ENCODE data around the gene KIAA0586.
A peak's percentile ranks its signal among the peaks of the same experiment; 100 is the strongest.
"Not testable (repeated sequence)": the region's sequence is repeated elsewhere in the genome, so short reads cannot be mapped to it uniquely, and the experiment has no call there.

The KIAA0586 gene

DNA sequence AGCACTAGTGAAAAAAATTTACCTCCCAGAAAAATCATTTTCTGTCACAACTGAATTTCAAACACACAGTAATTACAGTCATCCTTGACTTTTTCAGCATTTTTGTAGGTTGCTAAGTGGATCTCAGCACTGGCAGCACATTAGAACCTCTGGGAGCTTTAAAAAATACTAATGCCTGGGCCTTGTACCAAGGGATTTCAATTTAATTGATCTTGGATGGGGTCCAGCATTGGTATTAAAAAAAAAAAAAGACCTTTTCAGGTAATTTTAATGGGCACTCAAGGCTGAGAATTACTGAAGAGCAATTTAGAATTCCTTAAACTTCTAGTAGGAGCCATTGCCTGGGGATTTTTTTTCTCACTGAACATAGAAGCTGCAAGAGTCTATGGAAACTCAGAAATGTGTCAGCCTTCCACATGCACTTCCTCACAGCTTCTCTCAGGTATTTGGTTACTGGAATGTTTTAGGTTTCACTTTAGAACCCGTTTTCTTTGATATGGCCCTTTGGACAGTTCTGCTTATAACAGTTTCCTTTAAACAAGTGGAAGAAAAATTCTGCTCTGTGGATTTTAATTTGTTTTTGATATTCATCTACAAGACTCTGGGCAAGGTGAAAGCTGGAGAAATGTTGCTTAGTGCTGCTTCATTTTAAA is 121.7 kb downstream of the KIAA0586 start:
- no peak for DNase-seq (ENCODE audit: low read depth)

DNA sequence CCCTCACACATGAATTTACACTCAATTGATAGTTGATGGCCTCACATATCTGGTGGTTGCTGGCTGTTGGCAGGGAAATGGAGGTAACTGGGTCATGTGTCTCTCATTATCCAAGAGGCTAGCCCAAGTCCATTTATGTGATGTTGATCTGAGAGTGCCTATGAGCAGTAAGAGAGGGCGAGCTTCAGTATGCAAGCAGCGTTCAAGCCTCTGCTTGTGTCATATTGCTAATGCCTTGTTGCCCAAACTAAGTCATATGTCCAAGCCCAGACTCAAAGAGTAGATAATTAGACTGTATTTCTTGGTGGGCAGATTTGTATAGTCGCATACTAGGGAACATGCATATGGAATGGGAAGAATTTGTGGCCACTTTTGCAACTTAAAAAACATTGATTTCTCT is 126.4 kb downstream of the KIAA0586 start:
- no peak for DNase-seq (ENCODE audit: low read depth)

DNA sequence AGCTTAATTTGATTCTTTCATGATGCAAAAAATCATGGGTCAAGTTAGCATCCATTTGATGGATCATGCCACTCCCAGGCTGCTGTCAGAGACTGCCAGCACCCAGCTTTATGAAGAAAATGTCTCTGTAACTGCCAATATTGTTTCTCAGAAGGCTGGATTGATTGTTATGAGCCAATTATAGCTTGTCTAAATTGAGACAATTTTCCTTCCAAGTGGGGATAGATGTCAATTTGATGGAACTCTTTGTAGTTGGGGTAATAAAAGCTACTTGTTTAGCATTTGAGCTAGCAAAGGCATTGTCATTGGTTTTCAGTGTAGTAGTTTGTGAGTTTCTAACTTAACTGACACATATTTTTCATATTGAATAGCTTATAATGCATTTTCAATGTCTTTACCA is 128.1 kb downstream of the KIAA0586 start:
- DNase-seq (ENCODE audit: low read depth), result no peak

DNA sequence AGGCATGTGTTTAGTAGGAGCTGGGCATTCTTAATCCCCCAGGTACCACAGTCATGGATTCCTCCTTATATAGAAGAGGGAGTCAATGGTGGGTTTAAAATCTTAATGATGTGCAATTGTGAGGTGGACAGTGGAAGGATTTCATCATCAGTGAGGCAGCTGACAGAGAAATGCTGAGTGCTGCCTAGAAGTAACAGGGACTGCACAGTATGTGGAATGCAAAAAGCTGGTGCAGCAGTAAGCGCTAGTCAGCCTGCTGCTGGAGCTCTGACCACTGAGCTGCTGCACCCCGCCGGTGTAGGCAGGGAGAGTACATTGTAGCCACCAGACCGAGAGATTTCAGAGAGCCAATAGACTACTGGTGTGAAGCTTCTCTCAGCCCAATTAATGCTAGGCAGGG is 129.7 kb downstream of the KIAA0586 start:
- no peak for DNase-seq (ENCODE audit: low read depth)

GRCh38 chr14:58560208-58560607 is 132.7 kb downstream of the KIAA0586 start:
- DNase-seq (ENCODE audit: low read depth), result peak; percentile 58

DNA sequence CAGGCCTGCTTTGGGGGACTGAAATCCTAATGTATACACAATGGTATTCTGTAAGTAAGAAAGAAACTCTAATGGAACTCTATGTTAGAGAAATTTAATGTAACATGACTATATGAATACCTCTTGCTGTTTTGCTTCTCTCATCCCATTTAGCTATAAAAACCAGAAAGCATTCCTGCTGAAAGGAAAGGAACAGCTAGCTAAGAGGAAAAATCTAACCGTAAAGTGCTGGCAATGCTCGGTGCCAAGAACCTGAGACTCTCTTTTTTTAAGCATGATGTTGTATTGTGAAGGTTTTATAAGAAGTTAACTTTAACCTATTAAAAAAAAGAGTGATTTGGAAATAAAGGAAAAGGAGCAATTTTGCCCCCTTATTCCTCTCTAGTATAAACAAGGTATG is 134.6 kb downstream of the KIAA0586 start:
- no peak for DNase-seq (ENCODE audit: low read depth)

GRCh38 chr14:58563978-58564377 is 136.5 kb downstream of the KIAA0586 start:
- no peak for DNase-seq (ENCODE audit: low read depth)

DNA sequence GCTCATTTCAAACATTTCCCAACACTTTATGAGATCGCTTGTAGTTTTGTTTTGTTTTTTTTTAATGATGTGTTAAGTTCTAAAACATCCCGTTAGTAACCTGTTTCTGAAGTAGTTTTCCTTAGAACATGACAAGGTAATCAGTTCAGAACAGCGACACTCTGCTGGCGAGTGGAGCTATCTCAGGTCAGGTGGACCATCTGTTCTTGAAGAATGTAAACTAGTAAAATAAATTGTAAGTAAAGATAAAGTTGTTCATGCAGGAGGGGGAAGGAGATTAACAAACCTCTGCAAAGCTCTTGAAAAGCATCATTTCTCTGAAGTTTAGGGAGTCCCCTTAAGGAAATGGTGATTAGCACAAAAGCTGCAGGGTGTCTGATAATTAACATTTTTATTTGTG is 138.3 kb downstream of the KIAA0586 start:
- no peak for DNase-seq (ENCODE audit: low read depth)

GRCh38 chr14:58566979-58567378 is 139.5 kb downstream of the KIAA0586 start:
- no peak for DNase-seq (ENCODE audit: low read depth)

DNA sequence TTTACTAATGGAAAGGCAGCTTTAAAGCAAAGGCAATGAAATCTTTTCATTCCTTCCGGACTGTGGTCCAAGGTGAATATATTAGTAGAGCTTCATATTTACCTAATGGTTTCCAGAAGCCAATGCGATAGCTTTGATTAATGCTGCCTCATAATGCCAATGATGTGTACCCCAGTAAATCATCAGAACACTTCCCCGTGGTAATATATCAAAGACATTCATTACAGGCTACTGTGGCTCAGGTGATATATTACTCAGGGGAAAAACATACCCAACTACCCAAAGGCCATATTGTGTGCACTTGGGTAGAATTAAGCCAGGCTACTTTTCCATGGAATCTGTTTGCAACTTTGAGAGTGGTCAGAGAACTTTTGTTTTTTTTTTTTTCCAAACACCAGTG is 140.8 kb downstream of the KIAA0586 start:
- DNase-seq (ENCODE audit: low read depth), result no peak

DNA sequence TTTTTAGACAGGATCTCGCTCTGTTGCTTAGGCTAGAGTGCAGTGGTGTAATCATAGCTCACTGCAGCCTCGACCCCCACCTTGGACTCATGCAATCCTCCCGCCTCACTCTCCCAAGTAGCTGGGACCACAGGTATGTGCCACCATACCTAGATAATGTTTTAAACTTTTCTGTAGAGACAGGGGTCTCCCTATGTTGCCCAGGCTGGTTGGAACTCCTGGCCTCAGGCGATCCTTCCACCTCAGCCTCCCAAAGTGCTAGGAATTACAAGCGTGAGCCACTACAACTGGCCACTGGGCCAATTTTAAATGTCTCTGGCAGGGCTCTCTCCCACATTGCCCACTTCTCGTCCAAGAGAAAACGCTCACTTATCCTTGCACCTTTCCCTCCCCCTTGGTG is 143.7 kb downstream of the KIAA0586 start:
- DNase-seq (ENCODE audit: low read depth), result no peak

GRCh38 chr14:58571769-58572472 is 144.4 kb downstream of the KIAA0586 start:
- peak; percentile 53 for DNase-seq (ENCODE audit: low read depth)

DNA sequence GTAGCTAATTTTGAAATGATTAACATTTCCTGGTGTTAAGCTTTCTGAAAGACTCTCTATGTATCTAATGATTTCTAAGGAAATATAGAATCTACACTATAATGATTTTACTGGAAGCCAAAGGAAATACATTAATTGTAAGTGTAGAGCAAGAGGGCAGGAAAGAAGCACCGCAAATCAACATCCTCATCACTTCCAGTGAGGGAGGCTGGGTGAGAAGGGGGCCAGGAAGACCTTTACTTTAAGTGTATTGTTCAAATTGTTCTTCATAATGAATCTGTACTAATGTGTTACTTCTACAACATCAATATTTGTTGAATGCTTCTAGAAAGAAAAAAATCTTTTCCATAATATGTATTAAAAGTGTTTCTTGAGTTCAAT is 144.9 kb downstream of the KIAA0586 start:
- no peak for DNase-seq (ENCODE audit: low read depth)

- no peak for DNase-seq (ENCODE audit: low read depth)
Observed at GRCh38 chr14:58572863-58573262, 145.3 kb downstream of the KIAA0586 start.

- DNase-seq (ENCODE audit: low read depth), result peak; percentile 5
Observed at GRCh38 chr14:58574623-58575022, 147.1 kb downstream of the KIAA0586 start.

- DNase-seq (ENCODE audit: low read depth), result no peak
Observed at GRCh38 chr14:58575956-58576355, 148.4 kb downstream of the KIAA0586 start.

GRCh38 chr14:58580035-58580434 is 152.5 kb downstream of the KIAA0586 start:
- not testable (repeated sequence) for DNase-seq (ENCODE audit: low read depth)

DNA sequence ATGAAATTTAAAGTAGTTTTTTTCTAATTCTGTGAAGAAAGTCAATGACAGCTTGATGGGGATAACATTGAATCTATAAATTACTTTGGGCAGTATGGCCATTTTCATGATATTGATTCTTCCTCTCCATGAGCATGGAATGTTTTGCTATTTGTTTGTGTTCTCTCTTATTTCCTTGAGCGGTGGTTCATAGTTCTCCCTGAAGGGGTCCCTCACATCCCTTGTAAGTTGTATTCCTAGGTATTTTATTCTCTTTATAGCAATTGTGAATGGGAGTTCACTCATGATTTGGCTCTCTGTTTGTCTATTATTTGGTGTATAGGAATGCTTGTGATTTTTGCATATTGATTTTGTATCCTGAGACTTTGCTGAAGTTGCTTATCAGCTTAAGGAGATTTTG is 153.9 kb downstream of the KIAA0586 start:
- not testable (repeated sequence) for DNase-seq (ENCODE audit: low read depth)

GRCh38 chr14:58584383-58584782 is 156.9 kb downstream of the KIAA0586 start:
- no peak for DNase-seq (ENCODE audit: low read depth)

DNA sequence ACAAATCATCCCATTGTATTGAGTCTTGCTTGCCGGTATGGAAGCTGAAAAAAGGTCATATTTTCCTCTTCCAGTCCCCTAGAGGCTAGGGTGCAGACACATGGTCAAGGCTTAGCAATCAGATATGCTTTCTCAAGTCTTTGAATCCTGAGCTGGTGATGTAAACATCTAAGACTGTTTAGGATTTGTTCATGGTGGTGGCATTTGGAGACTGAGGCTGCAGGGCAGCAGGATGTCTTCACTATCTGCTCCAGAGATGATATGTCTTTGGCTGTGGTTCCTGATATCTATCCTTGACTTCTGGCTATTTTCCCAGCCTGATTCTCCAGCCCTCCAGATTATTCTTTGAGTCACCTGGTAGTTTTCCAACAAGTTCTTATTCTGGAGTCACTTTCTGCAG is 159.8 kb downstream of the KIAA0586 start:
- peak; percentile 18 for DNase-seq (ENCODE audit: low read depth)

GRCh38 chr14:58588321-58588720 is 160.8 kb downstream of the KIAA0586 start:
- DNase-seq (ENCODE audit: low read depth), result not testable (repeated sequence)

DNA sequence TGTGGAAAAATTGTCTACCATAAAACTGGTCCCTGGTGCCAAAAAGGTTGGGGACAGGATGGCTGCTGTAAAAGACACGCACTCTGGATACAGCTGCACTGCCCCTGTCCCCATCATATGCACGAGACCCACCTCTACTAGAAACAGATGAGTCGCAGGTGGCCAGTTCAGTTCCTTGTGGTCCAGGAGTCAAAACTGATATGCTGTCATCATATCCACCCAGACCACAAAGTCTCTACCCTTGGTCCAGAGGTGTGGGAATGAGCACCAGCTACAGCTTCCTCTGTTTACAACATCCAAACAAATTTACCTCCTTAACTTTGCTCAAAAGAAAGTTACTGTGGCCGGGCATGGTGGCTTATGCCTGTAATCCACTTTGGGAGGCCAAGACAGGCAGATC is 166.5 kb downstream of the KIAA0586 start:
- DNase-seq (ENCODE audit: low read depth), result no peak

DNA sequence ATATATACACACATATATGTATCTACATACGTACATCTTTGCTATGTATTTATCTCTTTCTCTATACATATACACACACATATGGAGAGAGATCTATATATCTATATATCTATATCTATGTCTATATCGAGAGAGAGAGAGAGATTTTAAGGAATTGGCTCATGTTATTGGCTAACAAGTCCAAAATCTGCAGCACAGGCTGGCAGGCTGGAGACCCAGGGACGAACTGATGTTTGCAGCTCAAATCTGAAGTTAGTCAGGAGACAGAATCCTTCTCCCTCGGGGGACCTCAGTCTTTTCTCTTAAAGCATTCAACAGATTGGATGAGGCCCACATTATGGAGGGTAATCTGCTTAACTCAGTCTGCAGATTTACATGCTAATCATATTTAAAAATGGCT is 169.5 kb downstream of the KIAA0586 start:
- DNase-seq (ENCODE audit: low read depth), result no peak

All from ELR (cell line).